ENCODE data around the gene TMEM161A.

GRCh38 chr19:19157808-19158207, 19.5 kb upstream of the TMEM161A start:
- no peak for TF ChIP-seq CTCF (CRISPR knock-in tag; IDR thresholded peaks at IDR 0.05)
- no peak for TF ChIP-seq RARG (CRISPR knock-in tag; IDR thresholded peaks at IDR 0.05; ENCODE audit: low read depth)
- no peak for TF ChIP-seq ZNF274 (CRISPR knock-in tag; IDR thresholded peaks at IDR 0.05)
